Measurements from ENCODE around the gene SPRY1. TPM values are rescaled to one million over a fixed set of nuclear protein-coding genes. Genes with fewer than 3 reads are reported as not detected.
A peak's percentile ranks its signal among the peaks of the same experiment; 100 is the strongest.

SPRY1 gene
- total RNA-seq, 2 donors from 2014 or later, result 147 to 215 TPM

GRCh38 chr4:123433573-123433972 lies 37.0 kb downstream of the SPRY1 start:
- H3K27ac ChIP-seq, result no peak overlapping the region
- no peaks in the 10 kb centered on the region for H3K9me3 ChIP-seq

GRCh38 chr4:123433976-123434375 lies 37.4 kb downstream of the SPRY1 start:
- Histone ChIP-seq H3K4me3 (no peak overlapping the region), H3K27ac (no peak overlapping the region), H3K4me1 (ENCODE audit: control insufficient read depth in 1 of 2, low read depth in 2 of 2) (no peaks in the 10 kb centered on the region), H3K9me3 (no peaks in the 10 kb centered on the region), H3K27me3 (replicated peaks; ENCODE audit: insufficient read depth) (no peaks in the 10 kb centered on the region), H3K36me3 (no peaks in the 10 kb centered on the region)
- DNase-seq (ENCODE audit: low spot score), result no peak
- ATAC-seq (ENCODE audit: insufficient number of reproducible peaks, low FRiP score, low read depth), result no peak
- no peak for TF ChIP-seq CTCF (IDR thresholded peaks at IDR 0.05)

More at GRCh38 chr4:123433573-123433972, 37.0 kb downstream of the SPRY1 start:
- no peak overlapping the region for H3K4me3 ChIP-seq
- H3K36me3 ChIP-seq, result no peaks in the 10 kb centered on the region
- no peaks in the 10 kb centered on the region for H3K27me3 ChIP-seq (replicated peaks; ENCODE audit: insufficient read depth)
- no peak for DNase-seq (ENCODE audit: low spot score)
- no peaks in the 10 kb centered on the region for H3K4me1 ChIP-seq (ENCODE audit: control insufficient read depth in 1 of 2, low read depth in 2 of 2)
- ATAC-seq (ENCODE audit: insufficient number of reproducible peaks, low FRiP score, low read depth), result no peak
- no peak for TF ChIP-seq CTCF (IDR thresholded peaks at IDR 0.05)

GRCh38 chr4:123435246-123436113 lies 38.9 kb downstream of the SPRY1 start:
- Histone ChIP-seq H3K4me3 (no peak overlapping the region), H3K27ac (no peak overlapping the region), H3K4me1 (ENCODE audit: control insufficient read depth in 1 of 2, low read depth in 2 of 2) (no peaks in the 10 kb centered on the region), H3K36me3 (no peaks in the 10 kb centered on the region), H3K27me3 (replicated peaks; ENCODE audit: insufficient read depth) (no peaks in the 10 kb centered on the region), H3K9me3 (no peaks in the 10 kb centered on the region)
- ATAC-seq (ENCODE audit: insufficient number of reproducible peaks, low FRiP score, low read depth) (no peak), DNase-seq (ENCODE audit: low spot score) (no peak)
- TF ChIP-seq CTCF (IDR thresholded peaks at IDR 0.05), result no peak

GRCh38 chr4:123438031-123438430 lies 41.4 kb downstream of the SPRY1 start:
- no peaks in the 10 kb centered on the region for H3K36me3 ChIP-seq
- H3K9me3 ChIP-seq, result no peaks in the 10 kb centered on the region
- H3K27me3 ChIP-seq (replicated peaks; ENCODE audit: insufficient read depth), result no peaks in the 10 kb centered on the region
- DNase-seq (ENCODE audit: low spot score), result no peak
- no peaks in the 10 kb centered on the region for H3K4me1 ChIP-seq (ENCODE audit: control insufficient read depth in 1 of 2, low read depth in 2 of 2)
- H3K27ac ChIP-seq, result no peak overlapping the region
- no peak for ATAC-seq (ENCODE audit: insufficient number of reproducible peaks, low FRiP score, low read depth)
- no peak for TF ChIP-seq CTCF (IDR thresholded peaks at IDR 0.05)
- H3K4me3 ChIP-seq, result no peak overlapping the region

- H3K36me3 ChIP-seq, result no peaks in the 10 kb centered on the region
- DNase-seq (ENCODE audit: low spot score) (no peak), ATAC-seq (ENCODE audit: insufficient number of reproducible peaks, low FRiP score, low read depth) (no peak)
- TF ChIP-seq CTCF (IDR thresholded peaks at IDR 0.05), result no peak
- H3K27ac ChIP-seq, result no peak overlapping the region
- no peaks in the 10 kb centered on the region for H3K27me3 ChIP-seq (replicated peaks; ENCODE audit: insufficient read depth)
- no peaks in the 10 kb centered on the region for H3K9me3 ChIP-seq
- H3K4me1 ChIP-seq (ENCODE audit: control insufficient read depth in 1 of 2, low read depth in 2 of 2), result no peaks in the 10 kb centered on the region
- H3K4me3 ChIP-seq, result peak overlapping the region; percentile 27
Observed at GRCh38 chr4:123443401-123444289, 47.0 kb downstream of the SPRY1 start.
